Left renal cortex interstitium (tissue), 4 donors: ENCODE data around the gene CHPF. TPM values are rescaled to one million over a fixed set of nuclear protein-coding genes. Genes with fewer than 3 reads are reported as not detected.

Experiments used
- DNase-seq, 4 donors: peaks; one replicate each; pipeline ENCODE4 v3.0.0-alpha.2; 2013; ENCODE audit warnings: low read depth in 4 of 4, low spot score in 2 of 4, missing footprints in 1 of 4
- polyA plus RNA-seq, 4 donors: library from polyadenylated mRNA; unstranded; fragments of 120-200 nt; gene quantifications; one replicate each; pipeline ENCODE4 v1.2.1, GENCODE V29; 2013; ENCODE audit not compliant: insufficient read length in 4 of 4

The CHPF gene
- polyA plus RNA-seq, 4 donors: 27.8 to 51.8 (median 34.8) TPM

DNA sequence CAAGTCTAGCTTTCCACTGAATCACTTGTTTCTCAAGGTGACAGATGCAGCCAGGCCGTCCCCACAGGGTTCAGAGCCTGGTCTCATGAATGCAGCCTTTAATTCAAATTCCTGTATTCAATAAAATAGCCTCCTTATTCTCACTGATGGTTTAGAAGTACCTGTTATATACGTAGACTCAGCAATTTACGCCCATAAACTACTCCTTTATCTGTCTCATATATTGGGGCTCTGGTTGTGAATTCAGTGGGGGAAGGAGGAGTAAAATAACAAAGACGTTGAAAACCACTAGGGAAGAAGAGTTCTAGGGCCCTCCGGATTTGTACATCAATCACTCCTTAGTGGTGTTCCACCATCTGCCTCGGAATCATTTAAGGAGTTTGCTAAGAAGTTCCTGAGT is 26.0 kb upstream of the CHPF start:
- no peak for DNase-seq

DNA sequence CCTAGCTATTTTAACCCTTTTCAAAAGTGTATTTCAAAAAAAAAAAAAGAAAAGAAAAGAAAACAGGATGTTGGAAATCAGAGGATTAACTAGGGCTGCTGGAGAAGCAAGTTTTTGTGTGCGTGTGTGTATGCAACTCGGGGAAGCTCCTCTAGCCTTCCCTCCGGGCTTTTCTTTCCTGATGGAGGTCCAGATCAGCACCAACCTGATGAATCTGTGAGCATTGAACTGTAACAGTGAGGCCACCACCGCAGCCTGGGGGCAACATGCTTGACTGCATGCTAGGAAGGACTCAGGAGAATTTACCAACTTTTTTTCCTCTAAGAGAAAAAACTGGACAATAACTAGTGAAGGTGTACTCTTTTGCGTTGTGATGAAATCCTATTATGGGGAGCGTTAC is 25.4 kb upstream of the CHPF start:
- DNase-seq: no peak

DNA sequence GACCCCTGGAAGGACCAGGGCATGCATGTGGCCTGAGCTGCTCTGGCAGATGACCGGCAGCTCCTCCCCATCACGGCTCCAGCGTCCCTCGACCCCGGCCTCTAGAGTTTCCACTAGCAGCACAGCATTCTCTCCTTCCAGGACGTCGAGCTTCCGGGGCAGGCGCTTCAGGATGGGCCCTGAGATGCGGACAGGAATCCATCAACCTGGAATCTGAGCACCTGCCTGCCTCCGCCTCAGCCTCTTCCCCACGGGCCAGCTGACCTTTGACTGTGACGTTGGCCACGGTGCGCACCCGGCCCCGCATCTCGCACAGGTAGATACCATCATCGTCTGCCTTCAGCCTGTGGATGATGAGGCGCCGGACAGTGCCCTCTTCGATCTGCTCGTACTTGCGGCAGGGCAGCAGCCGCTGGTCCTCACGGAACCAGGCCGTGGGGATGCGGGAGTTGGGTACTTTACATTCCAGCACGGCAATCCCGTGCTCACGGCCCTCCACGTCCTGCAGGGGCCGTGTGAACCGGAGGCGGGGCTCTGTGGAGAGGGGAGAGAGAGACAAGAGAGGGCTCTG is 24.3 kb upstream of the CHPF start:
- DNase-seq: no peak

DNA sequence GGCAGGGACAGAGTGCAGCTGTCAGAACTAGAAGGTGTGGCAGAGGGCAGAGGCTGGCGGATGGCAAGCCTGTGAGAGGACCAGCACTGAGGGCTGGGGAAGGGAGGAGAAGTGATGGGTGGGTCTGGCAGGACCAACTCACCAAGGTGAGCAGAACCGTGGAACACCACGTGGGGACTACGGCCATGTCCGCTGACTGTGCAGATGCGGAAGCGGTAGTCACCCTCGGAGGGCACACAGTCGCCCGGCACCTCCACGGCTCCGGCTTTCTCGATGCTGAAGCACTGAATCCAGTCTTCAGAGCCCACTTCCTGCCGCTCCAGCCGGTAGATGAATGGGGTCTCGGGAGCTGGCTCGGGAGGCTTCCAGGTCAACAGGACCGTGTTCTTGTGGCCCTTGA is 23.5 kb upstream of the CHPF start:
- no peak for DNase-seq

DNA sequence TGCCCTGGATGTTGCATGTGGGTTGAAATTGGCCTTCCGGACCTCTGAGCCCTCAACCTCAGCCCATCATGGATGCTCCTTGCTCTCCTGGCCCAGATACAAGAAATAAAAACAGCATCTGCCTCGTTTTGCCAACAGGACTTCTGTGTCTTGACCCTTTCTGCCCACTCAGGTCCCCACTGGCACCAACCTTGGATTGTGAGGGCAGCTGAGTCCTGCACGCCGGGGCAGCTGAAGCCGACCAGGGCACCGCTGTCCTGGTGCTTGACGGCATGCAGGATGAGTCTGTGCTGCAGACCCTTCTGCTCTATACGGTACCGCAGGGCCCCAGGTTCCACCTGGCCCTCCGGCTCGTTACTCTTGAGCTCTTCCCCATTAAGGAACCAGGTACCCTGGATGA is 23.0 kb upstream of the CHPF start:
- no peak for DNase-seq

DNA sequence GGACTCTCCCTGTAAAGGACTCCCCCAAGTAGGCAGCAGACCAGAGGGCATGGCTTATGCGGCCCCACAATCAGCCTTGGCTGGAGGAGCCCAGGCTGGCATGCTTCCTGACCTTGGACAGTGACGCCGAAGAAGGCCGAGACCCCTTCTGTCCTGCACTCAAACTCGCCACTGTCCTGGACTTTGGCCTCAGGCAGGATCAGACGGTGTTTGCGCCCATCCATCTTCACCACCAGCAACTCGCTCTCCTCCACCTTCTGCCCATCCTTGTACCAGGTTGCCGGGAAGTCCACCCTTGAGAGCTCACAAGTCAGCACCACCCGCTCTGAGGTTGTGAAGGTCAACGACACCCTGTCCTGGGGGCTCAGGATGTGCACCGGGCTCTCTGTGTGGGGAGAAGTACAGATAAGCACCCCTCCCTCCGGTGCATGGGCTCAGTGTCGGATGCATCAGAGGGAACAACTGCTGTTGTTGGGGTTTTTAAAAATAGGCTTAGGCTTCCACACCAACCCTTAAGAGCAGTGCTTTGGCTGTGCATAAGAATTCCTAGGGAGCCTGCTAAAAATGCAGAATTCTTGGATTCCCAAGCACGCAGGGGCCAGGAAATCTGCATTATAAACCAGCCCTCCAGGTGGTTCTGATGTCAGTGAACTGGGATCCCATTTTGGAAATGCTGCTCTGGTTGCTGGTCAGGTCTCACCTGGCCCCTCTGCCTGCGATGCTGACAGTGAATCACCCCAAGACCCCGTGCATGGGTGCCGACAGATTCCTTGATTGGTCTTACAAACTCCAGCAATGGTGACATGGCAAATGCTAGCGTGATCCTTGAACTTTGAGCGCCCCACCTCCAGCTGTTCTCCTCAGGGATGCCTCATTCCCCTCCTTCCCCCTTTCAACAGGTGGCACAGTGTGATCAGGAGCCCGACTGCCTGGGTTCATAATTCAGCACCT is 21.8 kb upstream of the CHPF start:
- no peak for DNase-seq

- no peak for DNase-seq
Measured at GRCh38 chr2:219563271-219563928, 19.8 kb upstream of the CHPF start.

GRCh38 chr2:219562049-219563020 is 18.7 kb upstream of the CHPF start:
- no peak for DNase-seq

- no peak for DNase-seq
Measured at GRCh38 chr2:219561179-219562048, 17.8 kb upstream of the CHPF start.

DNA sequence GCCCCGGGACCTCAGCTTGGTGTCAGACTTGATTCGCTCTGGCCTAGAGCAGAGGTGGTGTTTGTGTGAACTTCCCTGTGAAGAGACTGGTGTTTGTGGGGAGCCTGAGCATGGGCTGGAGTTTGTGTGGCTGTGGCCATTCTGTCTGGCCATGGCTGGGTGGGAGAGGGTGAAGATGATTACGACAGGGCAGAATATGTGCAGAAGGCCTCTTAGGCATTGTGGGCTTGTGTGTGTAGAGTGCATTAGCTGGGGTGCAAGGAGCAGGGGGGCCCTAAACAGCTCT is 17.2 kb upstream of the CHPF start:
- no peak for DNase-seq

- DNase-seq: no peak
Measured at GRCh38 chr2:219560037-219560892, 16.7 kb upstream of the CHPF start.

DNA sequence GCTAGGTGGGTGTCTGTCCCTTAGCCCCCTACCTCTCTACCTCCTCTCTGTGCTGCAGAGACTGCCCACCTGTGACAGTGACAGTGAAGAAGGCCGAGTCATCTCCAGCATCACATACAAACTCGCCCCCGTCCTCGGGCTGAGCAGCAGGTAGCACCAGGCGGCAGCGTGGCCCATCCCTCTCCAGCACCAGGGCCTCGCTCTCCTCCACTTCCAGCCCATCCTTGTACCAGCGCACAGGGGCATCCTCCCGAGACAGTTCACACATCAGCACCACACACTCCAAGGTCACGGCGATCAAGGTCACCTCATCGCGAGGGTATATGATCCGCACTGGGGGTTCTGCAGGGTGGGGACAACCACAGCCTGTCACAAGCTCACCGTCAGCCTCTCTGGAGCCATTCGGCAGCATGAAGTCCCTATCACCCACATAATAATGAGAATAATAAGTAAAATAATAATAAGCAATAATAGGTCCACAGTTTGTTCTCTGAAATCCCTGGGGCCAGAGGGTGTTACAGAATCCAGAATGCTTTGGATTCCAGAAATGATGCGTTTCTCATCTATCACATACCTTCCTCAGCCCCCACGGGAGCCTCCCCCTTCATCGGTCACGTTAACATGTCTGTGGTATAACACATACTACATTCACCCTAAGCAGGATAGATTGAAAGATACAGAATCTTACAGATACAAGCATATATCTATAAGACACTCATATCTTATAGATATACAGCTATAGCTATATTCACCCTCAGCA is 15.7 kb upstream of the CHPF start:
- no peak for DNase-seq

DNA sequence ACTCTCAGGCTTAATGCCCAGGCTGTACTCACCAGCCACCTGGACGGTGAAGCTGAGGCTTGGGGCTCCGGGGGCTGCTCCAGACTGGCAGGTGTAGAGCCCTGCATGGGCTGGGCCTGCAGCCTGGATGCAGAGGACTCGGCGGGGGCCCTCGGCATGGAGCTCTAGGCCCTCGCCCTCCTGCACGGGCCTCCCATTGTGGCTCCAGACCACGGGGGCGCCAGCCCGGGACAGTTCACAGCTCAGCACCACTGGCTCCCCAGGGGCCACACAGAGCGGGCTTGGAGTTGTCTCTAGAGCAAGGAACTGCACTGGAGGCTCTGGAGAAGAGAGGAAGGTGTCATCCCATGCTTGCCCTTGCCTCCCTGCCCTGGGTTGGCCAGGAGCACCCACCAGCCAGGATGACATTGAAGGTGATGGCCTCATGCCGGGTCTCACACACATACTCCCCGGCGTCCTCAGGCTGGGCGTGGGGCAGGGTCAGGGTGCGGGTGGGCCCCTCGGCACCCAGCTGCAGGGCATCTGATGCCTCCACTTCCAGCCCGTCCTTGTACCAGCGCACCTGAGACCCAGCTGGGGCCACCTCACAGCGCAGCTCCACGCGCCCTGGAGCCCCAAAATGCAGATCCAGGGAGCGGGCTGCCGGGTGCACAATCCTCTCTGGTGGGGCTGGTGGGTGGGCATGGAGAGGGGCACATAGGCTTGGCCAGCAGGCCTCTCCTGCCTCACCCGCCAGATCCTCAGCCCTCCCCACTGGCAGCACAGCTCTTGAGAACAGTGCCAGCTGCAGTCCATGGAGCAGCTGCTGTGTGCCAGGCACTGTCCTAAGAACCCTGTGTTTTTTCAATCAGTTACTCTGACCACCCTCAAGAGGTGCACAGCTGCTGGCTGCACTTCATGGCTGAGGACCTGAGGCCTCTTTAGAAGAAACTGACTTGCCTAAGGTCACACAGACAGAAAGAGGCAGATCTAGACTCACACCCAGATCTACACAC is 14.5 kb upstream of the CHPF start:
- DNase-seq: no peak

DNA sequence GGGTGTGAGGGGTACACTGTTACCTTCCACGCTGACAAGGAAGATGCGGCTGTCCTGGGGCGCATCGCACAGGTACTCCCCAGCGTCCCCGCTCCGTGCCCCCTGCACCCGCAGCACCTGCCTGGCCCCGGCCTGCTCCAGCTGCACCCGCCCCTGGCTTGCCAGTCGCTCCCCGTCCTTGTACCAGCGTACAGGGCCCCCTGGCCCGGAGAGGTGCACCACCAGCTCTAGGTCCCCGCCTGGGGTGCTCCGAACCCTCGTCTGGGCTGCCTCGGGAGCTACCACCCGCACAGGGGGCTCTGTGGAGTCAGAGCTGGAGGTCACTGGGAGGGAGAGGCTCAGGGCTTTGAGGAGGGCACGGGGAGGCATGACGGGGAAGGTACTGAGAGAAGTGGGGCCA is 13.7 kb upstream of the CHPF start:
- DNase-seq: no peak

DNA sequence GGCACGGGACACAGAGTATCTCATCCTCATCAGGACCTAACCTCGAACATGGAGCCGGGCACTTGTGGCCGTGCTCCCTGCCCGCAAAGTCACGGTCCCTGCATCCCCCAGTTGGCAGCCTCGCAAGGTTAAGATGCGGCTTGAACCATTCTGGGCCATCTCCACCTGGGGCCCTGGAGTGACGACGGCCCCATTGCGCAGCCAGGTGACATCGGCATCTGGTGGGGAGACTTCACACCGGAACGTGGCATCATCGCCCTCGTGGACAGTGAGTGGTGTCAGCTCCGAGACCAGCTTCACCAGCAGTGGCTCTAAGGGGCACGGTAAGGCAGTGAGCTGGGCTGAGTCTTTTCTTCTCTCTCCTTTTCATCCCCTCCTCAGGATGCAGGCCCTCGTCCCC is 12.8 kb upstream of the CHPF start:
- no peak for DNase-seq

- DNase-seq: no peak
Measured at GRCh38 chr2:219555956-219556355, 12.3 kb upstream of the CHPF start.

DNA sequence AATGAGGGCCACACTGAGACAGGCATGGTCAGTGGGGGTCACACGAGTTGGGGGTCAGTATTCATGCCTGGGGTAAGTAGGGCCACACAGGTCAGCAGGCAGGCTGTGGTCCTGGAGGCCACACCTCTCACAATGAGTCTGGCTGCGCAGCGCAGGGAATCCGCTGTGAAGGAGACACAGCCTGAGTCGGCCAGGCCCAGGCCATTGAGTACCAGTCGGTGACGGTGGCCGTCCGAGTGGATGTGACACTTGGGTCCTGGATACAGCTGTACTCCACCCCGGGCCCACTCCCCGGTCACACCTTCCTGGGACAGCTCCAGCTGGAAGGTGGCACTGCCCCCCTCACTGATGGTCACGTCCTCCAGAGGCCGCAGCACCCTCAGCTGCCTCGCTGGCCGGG is 10.7 kb upstream of the CHPF start:
- DNase-seq: no peak
